Measurements from ENCODE around the gene SYNJ1.
A peak's percentile ranks its signal among the peaks of the same experiment; 100 is the strongest.
"Not testable (repeated sequence)": the region's sequence is repeated elsewhere in the genome, so short reads cannot be mapped to it uniquely, and the experiment has no call there.

The SYNJ1 gene

DNA sequence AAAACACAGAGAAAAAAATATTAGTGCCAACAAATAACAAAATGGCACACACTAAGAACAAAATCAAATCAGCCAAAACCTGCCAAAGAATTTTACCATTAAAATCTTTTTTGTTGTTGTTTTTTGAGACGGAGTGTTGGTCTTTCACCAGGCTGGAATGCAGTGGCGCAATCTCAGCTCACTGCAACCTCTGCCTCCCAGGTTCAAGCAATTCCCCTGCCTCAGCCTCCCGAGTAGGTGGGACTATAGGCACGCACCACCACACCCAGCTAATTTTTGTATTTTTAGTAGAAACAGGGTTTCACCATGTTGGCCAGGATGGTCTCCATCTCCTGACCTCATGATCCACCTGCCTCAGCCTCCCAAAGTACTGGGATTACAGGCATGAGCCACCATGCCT is 8.3 kb upstream of the SYNJ1 start:
- not testable (repeated sequence) for DNase-seq

DNA sequence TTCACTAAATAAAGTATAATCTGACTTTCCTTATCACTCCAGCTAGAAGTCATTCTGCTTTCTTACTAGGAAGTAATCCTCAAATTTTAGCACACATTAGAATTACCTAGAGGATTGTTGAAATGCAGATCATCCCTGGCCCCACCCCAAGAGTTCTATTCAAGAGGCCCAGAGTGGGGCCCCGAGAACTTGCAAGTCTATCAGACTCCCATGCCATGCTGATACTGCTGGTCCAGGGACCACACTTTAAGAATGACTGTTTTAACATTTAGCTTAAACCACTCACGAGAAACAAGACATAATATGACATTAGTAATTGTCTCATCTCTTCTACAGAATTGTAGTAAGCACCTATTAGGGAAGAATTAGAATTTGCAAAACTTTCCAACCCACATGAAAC is 7.7 kb upstream of the SYNJ1 start:
- peak in 1 of 2 experiments; percentile 45 for DNase-seq

DNA sequence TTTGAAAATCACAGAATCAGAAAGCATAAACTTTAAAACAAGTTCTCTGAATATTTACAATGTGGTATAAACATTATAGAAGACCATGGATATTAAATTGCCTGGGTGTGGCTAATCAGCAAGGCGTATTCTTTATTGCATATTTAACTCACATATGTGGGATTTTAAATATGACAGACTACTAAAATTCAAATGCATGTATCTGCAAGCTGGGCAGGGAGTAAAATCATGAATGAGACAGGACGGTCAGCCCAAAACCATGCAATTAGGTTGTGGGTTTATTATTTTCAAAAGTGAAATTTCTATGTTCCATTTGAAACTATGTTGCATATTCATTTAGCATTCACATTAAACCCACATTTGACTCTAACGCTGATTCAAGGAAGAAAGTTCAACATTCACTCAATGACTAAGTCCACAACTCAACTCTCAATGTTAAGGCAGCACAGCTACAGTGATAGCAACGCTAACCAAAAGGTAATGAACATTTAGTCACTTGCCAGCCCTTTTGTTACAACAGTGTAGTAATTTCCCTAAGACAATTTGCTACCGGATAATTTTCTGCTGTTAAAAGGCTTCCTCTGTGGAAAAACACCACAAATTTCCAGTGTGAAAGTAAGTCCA is 6.3 kb upstream of the SYNJ1 start:
- DNase-seq = no peak

DNA sequence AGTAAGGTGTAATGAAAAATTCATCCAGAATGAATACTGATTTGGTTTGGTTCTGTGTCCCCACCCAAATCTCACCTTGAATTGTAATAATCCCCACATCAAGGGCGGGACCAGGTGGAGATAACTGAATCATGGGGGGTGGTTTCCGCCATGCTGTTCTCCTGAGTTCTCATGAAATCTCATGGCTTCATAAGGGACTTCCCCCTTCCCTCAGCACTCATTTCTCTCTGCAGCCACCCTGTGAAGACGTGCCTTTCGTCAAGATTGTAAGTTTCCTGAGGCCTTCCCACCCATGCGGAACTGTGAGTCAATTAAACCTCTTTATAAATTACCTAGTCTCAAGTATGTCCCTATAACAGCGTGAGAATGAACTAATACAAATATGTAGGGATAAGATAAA is 5.5 kb upstream of the SYNJ1 start:
- DNase-seq = peak; percentile 41 to 60

DNA sequence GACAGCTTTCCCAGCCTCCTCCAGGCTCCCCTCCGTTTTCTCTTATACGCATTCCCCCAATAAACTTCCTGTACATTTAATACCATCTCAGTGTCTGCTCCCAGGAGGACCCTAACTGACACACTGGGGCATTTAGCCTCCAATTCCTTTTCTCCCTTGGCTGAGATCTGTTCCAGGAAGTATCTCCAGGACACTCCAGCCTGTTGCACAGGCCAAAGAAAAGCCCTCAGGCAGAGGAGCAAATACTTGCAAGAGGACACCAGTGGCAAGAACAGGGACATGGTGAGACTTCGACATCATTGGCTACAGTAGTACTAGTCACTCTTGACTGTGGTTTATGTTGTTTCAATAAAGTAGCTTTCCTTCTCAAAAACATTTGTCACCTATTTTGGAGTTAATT is 4.7 kb upstream of the SYNJ1 start:
- DNase-seq = no peak

DNA sequence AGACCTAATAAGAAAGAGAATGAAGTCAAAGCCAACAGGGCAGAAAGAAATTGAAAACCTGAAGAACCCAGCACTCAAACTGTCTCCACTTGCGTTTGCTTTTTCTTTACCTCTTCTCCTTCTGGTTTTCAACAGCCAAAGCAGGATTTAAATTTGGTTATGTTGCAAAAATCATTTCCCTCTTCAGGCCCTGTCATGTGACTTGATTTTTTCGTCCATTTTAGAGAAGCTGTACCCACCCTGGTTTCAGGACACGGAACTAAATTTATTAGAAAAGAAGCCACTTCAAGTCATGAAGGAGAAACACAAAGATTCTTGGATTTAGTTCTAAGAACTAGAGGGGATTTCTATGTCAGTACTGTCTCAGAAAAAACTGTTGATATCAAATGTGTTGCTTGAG is 1.0 kb upstream of the SYNJ1 start:
- DNase-seq = no peak

DNA sequence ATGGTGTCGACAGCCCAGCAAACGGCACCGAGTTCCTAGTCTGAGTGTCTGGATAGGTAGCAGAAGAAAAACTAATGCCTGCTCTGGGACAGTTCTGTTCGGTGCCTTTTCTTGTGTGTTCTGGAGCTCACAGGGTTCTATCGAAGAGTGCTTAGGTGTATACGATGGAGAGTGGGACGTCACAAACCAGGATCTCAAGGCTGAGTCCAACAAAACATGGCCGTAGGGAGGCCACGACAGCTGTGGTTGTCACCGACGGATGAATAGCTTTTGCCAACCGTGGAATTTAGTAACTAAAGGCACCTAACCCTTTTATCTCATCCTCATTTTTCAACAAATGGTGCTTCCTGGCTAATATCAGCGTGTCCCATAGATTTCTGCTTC is 635 bp upstream of the SYNJ1 start:
- no peak for DNase-seq

DNA sequence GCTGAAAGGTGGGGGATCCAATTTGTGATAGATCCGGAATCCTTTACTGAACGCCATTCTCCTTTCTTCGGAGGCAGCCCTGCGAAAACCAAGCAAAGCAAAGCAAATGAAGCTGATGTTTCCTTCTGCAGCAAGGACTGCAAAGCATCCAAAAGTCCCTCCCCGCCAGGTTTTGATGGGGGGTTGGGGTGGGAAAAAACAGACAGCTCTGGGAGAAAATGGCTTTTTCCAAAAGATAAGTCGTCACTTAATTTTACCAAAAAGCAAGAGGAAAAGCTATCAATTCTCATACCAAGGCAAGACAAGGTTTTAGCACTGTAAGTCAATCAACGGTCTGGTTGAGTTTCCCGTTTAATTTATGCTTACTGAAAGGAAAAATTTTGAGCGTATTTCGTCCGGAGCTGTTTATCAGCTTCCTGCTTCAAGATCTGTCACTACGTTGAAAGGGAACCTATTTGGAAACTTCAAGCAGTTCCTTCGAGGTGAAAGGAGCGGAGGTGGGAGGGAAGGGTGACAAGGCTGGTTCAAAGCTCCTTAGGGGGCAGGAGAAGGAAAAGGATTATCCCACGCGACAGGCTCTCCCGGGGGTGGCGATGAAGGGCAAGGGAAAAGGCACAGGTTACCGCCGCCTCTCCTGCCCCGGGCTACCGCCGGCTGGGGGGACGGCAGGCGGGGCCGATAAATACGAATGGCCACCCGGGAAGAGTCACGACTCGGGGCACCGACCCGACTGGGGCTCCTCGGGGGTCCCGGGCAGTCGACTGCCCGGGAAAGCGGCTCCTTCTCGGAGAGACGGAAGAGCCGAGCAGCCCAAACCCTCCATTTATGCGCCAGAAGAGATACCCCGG is 750 bp downstream of the SYNJ1 start:
- peak; percentile 38 for DNase-seq

DNA sequence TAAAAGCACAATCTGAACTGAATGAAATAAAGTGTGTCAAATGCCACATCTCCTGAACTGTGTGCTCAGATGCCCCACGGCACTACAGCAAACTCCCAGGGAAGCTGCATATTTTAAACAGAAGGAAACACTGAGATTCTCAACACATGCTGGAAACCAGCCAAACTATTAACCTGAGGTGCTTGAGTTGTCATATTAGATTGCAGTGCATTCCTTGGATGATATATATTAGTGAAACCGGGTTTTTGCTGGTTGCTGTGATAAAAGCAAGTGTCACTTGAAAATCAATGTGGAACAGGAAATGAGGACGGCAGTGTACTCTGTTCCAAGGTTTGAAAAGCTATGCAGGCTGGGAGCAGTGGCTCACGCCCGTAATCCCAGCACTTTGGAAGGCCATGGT is 8.7 kb downstream of the SYNJ1 start:
- no peak for DNase-seq

DNA sequence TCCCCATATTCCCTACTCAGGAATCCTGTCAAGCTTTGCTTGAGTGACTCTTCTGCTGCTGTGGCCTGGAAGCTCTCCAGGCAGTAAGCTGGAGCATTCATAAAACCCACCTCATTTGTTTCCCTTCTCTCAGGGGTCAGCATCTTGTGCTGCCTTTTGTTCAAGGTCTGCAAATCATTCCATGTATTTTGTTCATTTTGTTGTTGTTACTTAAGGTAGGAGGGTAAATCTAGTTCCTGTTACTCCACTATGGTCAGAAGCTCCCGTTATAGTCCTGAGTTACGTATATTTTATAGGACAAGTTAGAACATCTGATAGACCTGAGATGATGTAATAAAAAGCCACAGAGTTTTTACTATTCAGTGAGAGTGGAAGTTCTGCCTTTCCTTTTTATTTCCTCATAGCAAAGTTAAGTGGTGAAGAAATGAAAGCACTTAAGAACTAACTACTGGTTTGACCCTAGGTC is 9.9 kb downstream of the SYNJ1 start:
- DNase-seq = no peak

DNA sequence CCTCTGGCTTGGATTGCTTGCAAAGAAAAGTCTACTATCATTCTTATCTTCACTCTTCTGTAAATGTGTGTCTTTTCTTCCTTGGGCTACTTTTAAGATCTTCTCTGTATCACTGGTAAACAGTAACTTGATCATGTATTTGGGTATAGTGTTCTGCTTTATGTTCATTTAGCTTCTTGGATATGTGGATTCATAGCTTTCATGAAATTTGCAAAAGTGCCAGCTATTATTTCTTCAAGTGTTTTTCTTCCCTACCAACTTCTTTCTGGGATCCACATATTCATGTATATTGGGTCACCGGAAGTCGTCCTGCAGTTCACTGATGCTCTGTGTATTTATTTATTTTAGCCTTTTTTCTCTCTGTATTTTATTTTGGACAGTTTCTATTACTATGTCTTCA is 11.3 kb downstream of the SYNJ1 start:
- no peak for DNase-seq

DNA sequence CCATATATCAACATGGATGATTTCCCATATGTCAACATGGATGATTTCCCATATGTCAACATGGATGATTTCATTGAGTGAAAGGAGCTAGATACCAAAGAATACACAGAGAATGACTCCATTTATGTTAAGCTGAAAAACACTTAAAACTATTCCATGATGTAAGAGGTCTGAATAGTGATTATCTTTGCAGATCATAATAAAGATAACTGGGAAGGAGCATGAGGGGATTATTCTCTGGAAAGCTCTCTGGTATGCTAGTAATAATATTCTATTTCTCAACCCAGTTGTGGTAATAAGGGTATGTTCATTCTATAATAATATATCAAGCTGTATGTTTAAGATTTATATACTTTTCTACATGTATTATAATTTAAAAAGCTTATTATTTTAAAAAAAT is 14.1 kb downstream of the SYNJ1 start:
- no peak for DNase-seq

DNA sequence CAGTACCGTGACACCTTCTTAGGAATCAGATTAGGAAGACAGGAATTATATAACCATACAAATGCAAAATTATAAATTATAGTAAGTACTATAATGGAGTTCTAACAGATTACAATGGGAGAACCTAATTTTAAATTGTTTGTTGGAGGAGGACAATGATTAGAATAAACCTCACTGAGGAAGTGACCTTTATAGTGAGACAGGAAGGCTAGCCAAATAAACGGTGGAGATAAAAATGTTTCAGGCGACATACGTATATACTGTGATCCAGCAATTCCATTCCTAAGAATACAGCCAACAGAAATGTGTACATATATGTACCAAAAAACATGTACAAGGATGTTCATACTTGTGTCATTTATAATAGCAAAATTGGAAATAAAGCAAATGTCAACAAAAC is 15.2 kb downstream of the SYNJ1 start:
- no peak for DNase-seq

DNA sequence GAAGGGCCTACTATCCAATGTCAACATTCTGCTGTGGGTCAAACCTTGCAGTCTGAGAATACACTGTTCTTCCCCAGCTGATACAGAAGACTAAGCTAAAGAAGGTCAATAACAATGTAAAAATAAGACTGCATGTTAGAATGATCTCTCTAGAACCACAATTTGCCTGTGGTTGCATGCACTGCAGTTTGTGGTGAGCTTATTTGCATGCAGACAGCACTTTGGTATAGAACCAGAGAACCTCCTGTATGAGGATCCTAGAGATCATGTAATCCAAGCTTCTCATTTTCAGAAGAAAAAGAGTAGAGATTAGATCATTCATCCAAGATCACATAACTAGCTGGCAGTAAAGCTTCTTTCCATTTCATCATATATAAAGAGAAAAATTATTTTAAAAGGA is 15.8 kb downstream of the SYNJ1 start:
- no peak for DNase-seq

DNA sequence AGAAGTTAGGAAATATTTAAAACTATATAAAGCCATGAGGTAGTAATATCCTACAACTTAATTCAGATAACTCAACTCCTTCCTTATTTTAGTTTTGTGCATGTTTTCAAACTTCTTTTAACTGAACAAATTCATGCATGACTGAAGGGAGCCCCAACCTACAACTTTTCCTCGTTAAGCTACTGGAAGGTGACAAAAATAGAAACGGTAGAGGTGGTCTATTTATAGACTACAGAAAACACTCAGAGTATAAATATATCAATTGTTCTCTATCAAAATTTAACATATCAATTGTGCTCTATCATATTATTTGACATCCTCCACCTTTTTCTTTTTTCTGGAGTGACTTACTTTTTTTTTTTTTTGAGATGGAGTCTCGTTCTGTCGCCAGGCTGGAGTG is 16.8 kb downstream of the SYNJ1 start:
- DNase-seq = no peak

DNA sequence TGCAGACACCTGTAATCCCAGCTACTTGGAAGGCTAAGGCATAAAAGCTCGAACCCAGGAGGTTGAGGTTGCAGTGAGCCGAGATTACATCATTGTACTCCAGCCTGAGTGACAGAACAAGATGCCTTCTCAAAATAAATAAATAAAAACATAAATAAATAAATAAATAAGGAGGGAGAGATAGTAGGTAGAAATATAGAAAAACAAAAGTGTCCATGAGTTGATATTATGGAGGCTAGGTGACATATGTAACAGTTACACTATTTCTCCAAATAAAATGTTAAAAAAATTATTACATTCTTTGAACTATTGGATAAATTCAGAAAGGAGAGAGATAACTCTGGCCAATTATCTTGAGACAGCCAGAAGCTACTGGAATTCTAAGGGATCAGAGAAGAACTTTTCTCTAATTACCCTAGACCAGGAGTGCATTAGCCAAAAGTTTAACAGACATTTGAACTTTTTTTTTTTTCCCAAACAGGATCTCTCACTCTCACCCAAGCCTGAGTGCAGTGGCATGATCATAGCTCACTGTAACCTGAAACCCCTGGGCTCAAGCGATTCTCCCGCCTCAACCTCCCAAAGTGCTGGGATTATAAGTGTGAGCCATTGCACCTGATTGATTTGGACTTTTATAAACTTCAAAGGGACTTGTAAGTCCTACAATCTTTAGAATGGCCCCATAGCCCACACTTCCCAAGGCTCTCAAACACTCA is 17.6 kb downstream of the SYNJ1 start:
- DNase-seq = no peak

DNA sequence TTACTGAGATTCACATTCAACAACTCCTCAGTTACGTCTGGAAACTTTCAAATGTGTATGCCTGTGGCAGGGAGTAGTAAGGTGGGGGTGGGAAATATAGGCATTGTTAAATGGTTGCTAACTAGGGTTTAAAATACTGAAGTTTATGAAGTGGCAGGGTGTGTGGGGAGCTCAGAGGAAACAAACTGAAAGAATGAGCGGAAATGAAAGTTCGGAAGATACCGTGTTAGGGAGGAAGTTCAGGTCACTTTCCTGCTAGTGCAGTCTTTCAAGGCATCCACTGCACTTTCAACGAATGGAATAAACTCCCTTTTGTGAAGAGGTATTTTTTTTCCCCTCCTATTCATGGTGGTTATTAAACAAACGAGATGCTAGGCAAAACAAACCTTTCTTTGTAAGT is 19.7 kb downstream of the SYNJ1 start:
- no peak for DNase-seq

DNA sequence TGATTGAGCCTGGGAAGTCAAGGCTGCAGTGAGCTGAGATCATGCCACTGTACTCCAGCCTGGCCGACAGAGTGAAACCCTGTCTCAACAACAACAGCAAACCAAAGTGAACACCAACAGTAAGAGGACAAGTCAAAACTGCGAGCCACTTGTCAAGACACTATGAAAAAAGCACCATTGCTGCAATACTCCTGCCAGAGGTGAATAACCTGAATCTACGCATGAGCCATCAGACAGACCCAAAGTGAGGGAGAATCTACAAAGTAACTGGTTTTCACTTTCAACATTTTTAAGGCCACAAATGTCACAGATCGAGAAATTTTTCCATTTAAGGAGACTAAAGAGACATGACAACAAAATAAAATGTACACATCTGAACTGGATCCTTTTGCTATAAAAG is 21.9 kb downstream of the SYNJ1 start:
- no peak for DNase-seq

DNA sequence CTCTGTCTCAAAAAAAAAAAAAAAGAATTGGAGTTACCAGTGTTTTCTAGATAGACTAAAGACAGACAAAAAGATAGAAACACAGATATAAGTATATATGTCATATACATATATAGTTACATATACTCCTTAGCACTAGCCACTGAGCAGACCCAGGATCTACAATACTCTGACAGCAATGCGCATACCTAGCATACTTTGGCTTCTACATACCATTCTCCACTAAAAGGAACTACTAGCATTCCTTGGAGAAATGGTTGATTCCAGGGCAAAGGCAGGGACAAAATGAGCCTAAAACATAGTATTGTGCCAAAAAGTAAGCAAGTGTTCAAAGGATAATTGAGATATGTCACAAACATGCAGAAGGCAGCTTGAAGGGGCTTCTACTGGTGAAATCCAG is 22.7 kb downstream of the SYNJ1 start:
- DNase-seq = no peak

DNA sequence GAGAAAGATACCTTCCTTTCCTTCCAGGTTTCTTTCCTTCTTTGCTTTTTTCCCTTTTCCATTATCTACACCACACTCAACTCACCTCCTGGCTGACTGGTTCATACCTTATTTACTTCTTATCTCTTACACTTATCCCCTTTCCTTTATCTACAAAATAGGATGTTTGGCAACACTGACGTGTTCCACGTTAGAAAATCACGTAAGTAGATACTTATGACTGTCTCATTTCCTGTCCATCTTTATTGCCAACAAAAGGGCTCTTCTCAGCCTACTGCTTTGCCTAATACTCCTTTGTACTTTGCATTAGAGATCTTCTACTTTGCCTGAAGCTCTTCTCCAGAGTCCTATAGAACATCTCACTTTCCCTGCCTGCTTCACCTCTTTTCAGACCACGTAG is 25.1 kb downstream of the SYNJ1 start:
- DNase-seq = no peak

DNA sequence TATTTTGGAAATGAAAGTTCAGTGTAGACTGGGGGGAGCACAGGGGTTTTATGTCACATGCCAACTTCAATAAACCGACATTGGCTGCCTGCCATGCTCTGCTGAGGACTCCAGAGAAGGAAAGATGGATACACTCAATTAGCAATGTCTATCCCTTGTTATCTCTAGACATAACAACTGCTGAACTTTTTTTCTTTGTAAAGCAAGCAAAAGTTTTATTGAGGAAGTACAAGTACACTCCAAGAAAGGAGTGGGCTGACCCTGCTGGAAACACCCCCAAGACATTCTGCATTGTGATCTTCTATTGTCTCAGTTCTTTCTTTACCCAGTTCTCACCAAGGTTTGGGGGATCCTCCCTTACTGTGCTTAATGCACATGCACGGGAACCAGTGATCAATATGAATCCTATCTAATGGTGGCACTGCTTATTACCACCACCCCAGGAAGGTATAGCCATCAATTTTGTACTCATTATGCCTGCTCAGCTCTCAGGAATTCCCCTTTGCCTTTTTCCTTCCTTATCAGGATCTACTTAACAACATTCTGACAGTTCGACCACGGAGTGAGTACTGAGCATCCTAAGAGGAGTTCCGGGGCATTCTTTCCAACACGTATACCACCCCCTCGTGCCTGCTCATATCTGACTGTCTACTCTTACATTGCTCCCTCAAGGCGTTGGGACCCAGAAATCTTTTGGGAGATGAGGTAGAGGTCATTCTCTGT is 28.7 kb downstream of the SYNJ1 start:
- no peak for DNase-seq

DNA sequence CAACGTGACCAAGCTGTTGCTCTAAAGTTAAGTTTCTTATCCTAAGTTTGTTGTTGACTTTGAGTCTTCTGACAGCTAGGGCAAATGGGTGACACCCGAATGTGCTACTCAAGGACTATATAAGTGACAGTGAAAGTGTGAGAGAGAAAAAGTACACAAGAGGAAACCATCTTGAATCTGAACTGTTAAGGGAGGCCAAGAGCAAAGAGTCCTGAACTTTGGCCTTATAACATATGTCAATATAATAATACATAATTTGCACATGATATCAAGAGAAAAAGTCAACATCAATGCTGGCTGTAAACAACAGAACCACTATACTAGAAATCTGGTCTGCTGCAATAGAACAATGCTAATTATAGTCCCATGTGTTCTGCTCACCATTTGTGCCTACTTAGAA is 29.5 kb downstream of the SYNJ1 start:
- DNase-seq = no peak

DNA sequence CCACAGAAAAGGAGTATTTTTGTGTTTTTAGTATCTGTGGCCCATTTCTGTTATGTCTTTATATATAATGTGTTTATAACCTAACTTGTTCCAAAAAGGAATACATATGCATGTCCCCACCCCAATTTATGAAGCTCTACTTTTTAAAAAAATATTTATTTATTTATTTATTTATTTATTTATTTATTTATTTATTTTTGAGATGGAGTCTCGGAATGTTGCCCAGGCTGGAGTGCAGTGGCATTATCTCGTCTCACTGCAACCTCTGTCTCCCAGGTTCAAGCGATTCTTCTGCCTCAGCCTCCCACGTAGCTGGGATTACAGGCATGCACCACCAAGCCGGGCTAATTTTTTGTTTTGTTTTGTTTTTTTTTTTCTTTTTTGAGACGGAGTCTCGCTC is 32.3 kb downstream of the SYNJ1 start:
- DNase-seq = not testable (repeated sequence)
